Measurements from ENCODE around the gene EID2.

The EID2 gene

DNA sequence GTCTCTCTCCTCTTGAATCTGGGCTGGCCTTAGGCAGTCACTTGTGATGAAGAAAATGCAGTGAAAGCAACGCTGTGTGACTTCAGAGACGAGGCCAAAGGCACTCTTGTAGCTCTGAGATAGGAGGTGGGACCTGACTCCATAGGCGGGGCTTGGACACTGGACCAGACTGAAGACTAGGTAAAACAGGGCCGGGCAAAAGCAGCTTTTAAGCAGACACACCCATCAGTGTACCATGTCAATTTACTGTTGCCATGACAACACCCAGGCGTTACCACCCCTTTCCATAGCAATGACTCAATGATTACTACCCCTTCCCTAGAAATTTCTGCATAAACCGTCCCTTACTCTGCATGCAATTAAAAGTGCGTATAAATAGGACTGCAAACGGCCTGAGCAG, 6.6 kb upstream of the EID2 start:
- Histone ChIP-seq H3K4me1 (ENCODE audit: insufficient read depth, insufficient read length) (no peaks in the 10 kb centered on the region), H3K27me3 (ENCODE audit: insufficient read depth, insufficient read length) (no peaks in the 10 kb centered on the region), H3K9me3 (ENCODE audit: insufficient read depth, low read length) (no peaks in the 10 kb centered on the region), H3K4me3 (ENCODE audit: insufficient read length, low read depth) (no peak overlapping the region), H3K9ac (ENCODE audit: insufficient read length, low read depth) (no peak overlapping the region), H3K36me3 (ENCODE audit: insufficient read depth, insufficient read length, low read length) (no peaks in the 10 kb centered on the region)
- TF ChIP-seq SUZ12 (IDR thresholded peaks at IDR 0.05; ENCODE audit: extremely low read depth, insufficient read depth, insufficient read length) (no peak), ZNF274 (IDR thresholded peaks at IDR 0.05; ENCODE audit: low read depth, low read length) (no peak), YY1 (IDR thresholded peaks at IDR 0.05; ENCODE audit: insufficient read depth, insufficient read length) (no peak)
- no peak for DNase-seq (ENCODE audit: low read depth, low spot score)

DNA sequence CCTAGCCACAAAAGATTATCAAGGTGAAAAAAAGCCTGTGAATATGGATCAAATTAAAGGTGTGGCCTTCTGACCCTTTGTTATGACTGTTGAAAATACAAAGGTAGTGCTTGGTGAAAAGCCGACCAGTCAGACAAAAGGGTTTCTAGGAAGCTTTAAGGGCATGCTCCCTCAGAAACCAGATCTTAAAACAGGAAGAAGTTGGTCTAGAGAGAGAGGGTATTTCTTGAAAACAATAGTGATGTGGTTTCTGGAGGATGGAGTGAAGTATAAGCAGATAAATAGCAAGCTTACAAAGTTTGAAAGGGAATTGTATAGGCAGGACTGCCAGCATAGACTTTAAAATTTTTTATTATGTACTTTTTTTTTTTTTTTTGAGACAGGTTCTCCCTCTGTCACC, 5.0 kb upstream of the EID2 start:
- H3K27me3 ChIP-seq (ENCODE audit: insufficient read depth, insufficient read length): no peaks in the 10 kb centered on the region
- TF ChIP-seq ZNF274 (IDR thresholded peaks at IDR 0.05; ENCODE audit: low read depth, low read length) (no peak), SUZ12 (IDR thresholded peaks at IDR 0.05; ENCODE audit: extremely low read depth, insufficient read depth, insufficient read length) (no peak), YY1 (IDR thresholded peaks at IDR 0.05; ENCODE audit: insufficient read depth, insufficient read length) (no peak)
- no peak overlapping the region for H3K9ac ChIP-seq (ENCODE audit: insufficient read length, low read depth)
- no peaks in the 10 kb centered on the region for H3K4me1 ChIP-seq (ENCODE audit: insufficient read depth, insufficient read length)
- H3K4me3 ChIP-seq (ENCODE audit: insufficient read length, low read depth): no peak overlapping the region
- no peaks in the 10 kb centered on the region for H3K9me3 ChIP-seq (ENCODE audit: insufficient read depth, low read length)
- no peak for DNase-seq (ENCODE audit: low read depth, low spot score)
- no peaks in the 10 kb centered on the region for H3K36me3 ChIP-seq (ENCODE audit: insufficient read depth, insufficient read length, low read length)

DNA sequence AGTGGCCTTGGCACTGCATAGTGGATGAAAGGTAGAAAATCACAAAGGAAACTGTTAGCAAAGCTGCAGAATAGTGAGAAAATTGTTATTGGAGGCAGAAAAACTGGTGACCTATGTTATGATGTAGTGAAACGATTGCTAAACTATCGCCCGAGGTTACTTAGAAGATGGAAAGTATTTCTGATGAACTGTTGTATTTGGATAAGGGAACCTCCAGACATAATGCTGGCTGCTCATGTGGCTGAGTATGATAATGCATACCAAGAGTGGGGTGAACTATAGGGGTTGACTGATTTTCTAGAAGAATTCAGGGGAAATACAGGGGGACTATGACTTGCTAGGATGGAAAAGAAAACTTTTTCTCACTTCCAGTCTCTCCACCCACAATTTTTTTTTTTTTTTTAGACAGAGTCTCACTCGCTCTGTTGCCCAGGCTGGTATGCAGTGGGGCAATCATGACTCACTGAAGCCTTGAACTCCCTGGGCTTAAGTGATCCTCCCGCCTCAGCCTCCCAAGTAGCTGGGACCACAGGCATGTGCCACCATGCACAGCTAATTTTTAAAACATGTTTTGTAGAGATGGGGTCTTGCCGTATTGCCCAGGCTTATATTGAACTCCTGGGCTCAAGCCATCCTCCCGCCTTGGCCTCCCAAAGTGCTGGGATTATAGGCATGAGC, 4.4 kb upstream of the EID2 start:
- H3K9ac ChIP-seq (ENCODE audit: insufficient read length, low read depth): no peak overlapping the region
- DNase-seq (ENCODE audit: low read depth, low spot score): no peak
- no peaks in the 10 kb centered on the region for H3K4me1 ChIP-seq (ENCODE audit: insufficient read depth, insufficient read length)
- H3K9me3 ChIP-seq (ENCODE audit: insufficient read depth, low read length): no peaks in the 10 kb centered on the region
- TF ChIP-seq YY1 (IDR thresholded peaks at IDR 0.05; ENCODE audit: insufficient read depth, insufficient read length) (no peak), SUZ12 (IDR thresholded peaks at IDR 0.05; ENCODE audit: extremely low read depth, insufficient read depth, insufficient read length) (no peak), ZNF274 (IDR thresholded peaks at IDR 0.05; ENCODE audit: low read depth, low read length) (no peak)
- no peaks in the 10 kb centered on the region for H3K36me3 ChIP-seq (ENCODE audit: insufficient read depth, insufficient read length, low read length)
- H3K27me3 ChIP-seq (ENCODE audit: insufficient read depth, insufficient read length): no peaks in the 10 kb centered on the region
- no peak overlapping the region for H3K4me3 ChIP-seq (ENCODE audit: insufficient read length, low read depth)

DNA sequence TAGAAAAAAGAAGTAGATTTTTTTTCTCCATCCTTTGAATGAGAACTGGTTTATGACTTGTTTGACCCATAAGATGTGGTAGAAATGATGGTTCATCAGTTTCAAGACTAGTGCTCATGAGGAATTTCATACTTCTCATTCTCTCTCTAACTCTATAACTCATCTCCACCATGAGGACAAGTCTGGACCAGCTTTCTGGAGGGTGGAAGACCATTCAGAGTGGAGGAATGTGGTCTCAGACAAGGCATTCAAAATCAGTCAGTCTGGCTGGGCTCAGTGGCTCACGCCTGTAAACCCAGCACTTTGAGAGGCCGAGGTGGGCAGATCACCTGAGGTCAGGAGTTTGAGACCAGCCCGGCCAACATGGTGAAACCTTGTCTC, 3.5 kb upstream of the EID2 start:
- TF ChIP-seq YY1 (IDR thresholded peaks at IDR 0.05; ENCODE audit: insufficient read depth, insufficient read length) (no peak), ZNF274 (IDR thresholded peaks at IDR 0.05; ENCODE audit: low read depth, low read length) (no peak), SUZ12 (IDR thresholded peaks at IDR 0.05; ENCODE audit: extremely low read depth, insufficient read depth, insufficient read length) (no peak)
- Histone ChIP-seq H3K9me3 (ENCODE audit: insufficient read depth, low read length) (no peaks in the 10 kb centered on the region), H3K9ac (ENCODE audit: insufficient read length, low read depth) (no peak overlapping the region), H3K4me1 (ENCODE audit: insufficient read depth, insufficient read length) (no peaks in the 10 kb centered on the region), H3K36me3 (ENCODE audit: insufficient read depth, insufficient read length, low read length) (no peaks in the 10 kb centered on the region), H3K4me3 (ENCODE audit: insufficient read length, low read depth) (no peak overlapping the region), H3K27me3 (ENCODE audit: insufficient read depth, insufficient read length) (no peaks in the 10 kb centered on the region)
- no peak for DNase-seq (ENCODE audit: low read depth, low spot score)

DNA sequence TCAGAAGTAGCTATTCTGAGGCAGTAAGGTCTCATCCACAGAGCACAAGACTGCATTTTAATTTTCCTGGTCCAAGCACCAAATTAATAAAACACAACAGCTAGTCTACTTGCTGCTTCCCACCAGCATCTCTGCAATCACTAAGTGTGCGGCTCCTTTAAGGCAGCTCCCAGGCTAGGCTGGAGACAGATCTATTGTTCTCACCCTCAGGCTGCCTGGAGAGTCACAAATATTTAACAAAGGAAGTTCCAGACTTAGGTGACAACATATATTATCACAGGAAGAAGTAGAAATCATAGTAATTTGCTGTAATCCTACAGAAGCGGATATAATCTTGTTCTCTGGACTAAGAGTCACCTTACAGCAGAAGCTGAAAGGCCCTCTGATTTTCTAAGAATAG, 2.2 kb upstream of the EID2 start:
- Histone ChIP-seq H3K27me3 (ENCODE audit: insufficient read depth, insufficient read length) (no peaks in the 10 kb centered on the region), H3K4me1 (ENCODE audit: insufficient read depth, insufficient read length) (no peaks in the 10 kb centered on the region), H3K9me3 (ENCODE audit: insufficient read depth, low read length) (no peaks in the 10 kb centered on the region), H3K4me3 (ENCODE audit: insufficient read length, low read depth) (no peak overlapping the region), H3K9ac (ENCODE audit: insufficient read length, low read depth) (no peak overlapping the region), H3K36me3 (ENCODE audit: insufficient read depth, insufficient read length, low read length) (no peaks in the 10 kb centered on the region)
- TF ChIP-seq SUZ12 (IDR thresholded peaks at IDR 0.05; ENCODE audit: extremely low read depth, insufficient read depth, insufficient read length): no peak
- no peak for DNase-seq (ENCODE audit: low read depth, low spot score)

DNA sequence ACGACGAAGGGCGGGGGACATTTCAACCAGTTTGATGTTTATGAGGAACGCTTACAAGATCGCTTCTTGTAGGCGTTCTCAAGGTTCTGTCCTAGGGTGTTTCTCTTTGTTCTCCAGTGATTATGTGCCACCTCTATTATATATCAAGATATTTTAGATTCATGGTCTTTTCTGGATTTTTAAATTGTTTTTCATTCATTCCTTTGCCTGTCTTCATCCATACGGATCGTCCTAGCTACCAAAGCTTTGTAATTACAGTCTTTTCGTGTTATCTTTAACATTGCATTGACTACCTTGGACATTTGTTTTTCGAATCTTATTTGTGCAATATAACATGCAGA, 342 bp upstream of the EID2 start:
- no peaks in the 10 kb centered on the region for H3K9me3 ChIP-seq (ENCODE audit: insufficient read depth, low read length)
- H3K9ac ChIP-seq (ENCODE audit: insufficient read length, low read depth): no peak overlapping the region
- no peaks in the 10 kb centered on the region for H3K27me3 ChIP-seq (ENCODE audit: insufficient read depth, insufficient read length)
- H3K4me3 ChIP-seq (ENCODE audit: insufficient read length, low read depth): peak overlapping the region; percentile 85
- TF ChIP-seq YY1 (IDR thresholded peaks at IDR 0.05; ENCODE audit: insufficient read depth, insufficient read length) (no peak), SUZ12 (IDR thresholded peaks at IDR 0.05; ENCODE audit: extremely low read depth, insufficient read depth, insufficient read length) (no peak), ZNF274 (IDR thresholded peaks at IDR 0.05; ENCODE audit: low read depth, low read length) (no peak)
- no peaks in the 10 kb centered on the region for H3K4me1 ChIP-seq (ENCODE audit: insufficient read depth, insufficient read length)
- no peak for DNase-seq (ENCODE audit: low read depth, low spot score)
- H3K36me3 ChIP-seq (ENCODE audit: insufficient read depth, insufficient read length, low read length): no peaks in the 10 kb centered on the region

DNA sequence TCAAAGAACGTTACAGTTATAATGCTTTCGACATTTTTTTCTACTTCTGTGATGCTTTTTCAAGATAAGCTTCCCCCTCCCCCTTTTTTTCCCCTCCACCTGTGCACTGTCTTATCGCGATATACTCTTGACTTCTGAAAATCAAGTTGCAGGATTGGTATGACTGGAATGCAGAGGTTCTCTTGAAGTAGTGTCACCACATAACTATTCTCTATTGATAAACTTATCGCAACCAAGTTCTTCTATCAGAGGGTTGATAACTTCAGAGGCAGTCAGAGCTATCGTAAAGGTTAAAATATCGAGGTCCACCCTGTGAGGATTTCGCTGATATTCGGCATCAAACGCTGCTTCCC, 820 bp downstream of the EID2 start:
- DNase-seq (ENCODE audit: low read depth, low spot score): no peak
- no peaks in the 10 kb centered on the region for H3K27me3 ChIP-seq (ENCODE audit: insufficient read depth, insufficient read length)
- TF ChIP-seq YY1 (IDR thresholded peaks at IDR 0.05; ENCODE audit: insufficient read depth, insufficient read length) (no peak), SUZ12 (IDR thresholded peaks at IDR 0.05; ENCODE audit: extremely low read depth, insufficient read depth, insufficient read length) (no peak), ZNF274 (IDR thresholded peaks at IDR 0.05; ENCODE audit: low read depth, low read length) (no peak)
- no peaks in the 10 kb centered on the region for H3K4me1 ChIP-seq (ENCODE audit: insufficient read depth, insufficient read length)
- H3K9me3 ChIP-seq (ENCODE audit: insufficient read depth, low read length): no peaks in the 10 kb centered on the region
- H3K9ac ChIP-seq (ENCODE audit: insufficient read length, low read depth): peak overlapping the region; percentile 93
- H3K36me3 ChIP-seq (ENCODE audit: insufficient read depth, insufficient read length, low read length): no peaks in the 10 kb centered on the region
- H3K4me3 ChIP-seq (ENCODE audit: insufficient read length, low read depth): peak overlapping the region; percentile 85

DNA sequence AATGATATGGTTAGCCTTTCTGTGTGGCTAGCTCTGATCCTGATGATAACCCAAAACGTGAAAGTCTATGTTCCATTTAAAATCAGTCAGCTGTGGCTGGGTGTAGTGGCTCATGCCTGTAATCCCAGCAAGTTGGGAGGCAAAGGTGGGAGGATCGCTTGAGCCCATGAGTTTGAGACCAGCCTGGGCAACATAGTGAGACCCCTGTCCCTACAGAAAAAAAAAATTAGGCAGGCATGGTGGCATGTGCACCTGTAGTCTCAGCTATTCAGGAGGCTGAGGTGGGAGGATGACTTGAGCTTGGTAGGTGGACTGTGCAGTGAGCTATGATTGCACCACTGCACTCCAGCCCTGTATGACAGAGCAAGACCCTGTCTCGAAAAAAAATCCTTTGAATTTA, 6.2 kb downstream of the EID2 start:
- H3K27me3 ChIP-seq (ENCODE audit: insufficient read depth, insufficient read length): no peaks in the 10 kb centered on the region
- no peaks in the 10 kb centered on the region for H3K4me1 ChIP-seq (ENCODE audit: insufficient read depth, insufficient read length)
- H3K36me3 ChIP-seq (ENCODE audit: insufficient read depth, insufficient read length, low read length): peaks cover 6% of the 10 kb centered on the region
- no peak overlapping the region for H3K4me3 ChIP-seq (ENCODE audit: insufficient read length, low read depth)
- DNase-seq (ENCODE audit: low read depth, low spot score): no peak
- H3K9me3 ChIP-seq (ENCODE audit: insufficient read depth, low read length): peaks cover 5% of the 10 kb centered on the region; the same call in 1 of the 2 replicates
- H3K9ac ChIP-seq (ENCODE audit: insufficient read length, low read depth): no peak overlapping the region
- TF ChIP-seq YY1 (IDR thresholded peaks at IDR 0.05; ENCODE audit: insufficient read depth, insufficient read length) (no peak), ZNF274 (IDR thresholded peaks at IDR 0.05; ENCODE audit: low read depth, low read length) (no peak)
